Ishikawa (cell line): ENCODE data around the gene BICC1.
A peak's percentile ranks its signal among the peaks of the same experiment; 100 is the strongest.

ENCODE experiments used
- CEBPB ChIP-seq: IDR thresholded peaks from 2 replicates; pipeline ENCODE4 v1.6.1; 2012
- CREB1 ChIP-seq: IDR thresholded peaks from 2 replicates; pipeline ENCODE4 v1.6.1; 2012; ENCODE audit warnings: low read depth
- EGR1 ChIP-seq: IDR thresholded peaks from 2 replicates; pipeline ENCODE4 v1.6.1; 2012
- EP300 ChIP-seq: IDR thresholded peaks from 2 replicates; pipeline ENCODE4 v1.6.1; 2012; ENCODE audit warnings: borderline replicate concordance
- FOXM1 ChIP-seq: IDR thresholded peaks from 2 replicates; pipeline ENCODE4 v1.6.1; 2012; ENCODE audit warnings: low read depth, borderline replicate concordance
- NFIC ChIP-seq: IDR thresholded peaks from 2 replicates; pipeline ENCODE4 v1.6.1; 2012
- RAD21 ChIP-seq: IDR thresholded peaks from 2 replicates; pipeline ENCODE4 v1.6.1; 2012; ENCODE audit warnings: low read depth
- TAF1 ChIP-seq: IDR thresholded peaks from 2 replicates; pipeline ENCODE4 v1.6.1; 2012; ENCODE audit warnings: low read depth, mild to moderate bottlenecking
- TCF12 ChIP-seq: IDR thresholded peaks from 2 replicates; pipeline ENCODE4 v1.6.1; 2012; ENCODE audit warnings: low read depth
- TEAD4 ChIP-seq: IDR thresholded peaks from 2 replicates; pipeline ENCODE4 v1.6.1; 2012
- YY1 ChIP-seq: IDR thresholded peaks from 2 replicates; pipeline ENCODE4 v1.6.1; 2012; ENCODE audit warnings: low read depth
- ZBTB7A ChIP-seq: IDR thresholded peaks from 2 replicates; pipeline ENCODE4 v1.6.1; 2012; ENCODE audit warnings: low read depth
- TF ChIP-seq, protein P1 (sequence below): IDR thresholded peaks from 2 replicates; pipeline ENCODE4 v1.6.1; 2012
- TF ChIP-seq, protein P2 (sequence below): IDR thresholded peaks from 2 replicates; pipeline ENCODE4 v1.6.1; 2012; ENCODE audit warnings: low read depth, mild to moderate bottlenecking
- TF ChIP-seq, protein P3 (sequence below): IDR thresholded peaks from 2 replicates; pipeline ENCODE4 v1.6.1; 2012

BICC1 gene

DNA sequence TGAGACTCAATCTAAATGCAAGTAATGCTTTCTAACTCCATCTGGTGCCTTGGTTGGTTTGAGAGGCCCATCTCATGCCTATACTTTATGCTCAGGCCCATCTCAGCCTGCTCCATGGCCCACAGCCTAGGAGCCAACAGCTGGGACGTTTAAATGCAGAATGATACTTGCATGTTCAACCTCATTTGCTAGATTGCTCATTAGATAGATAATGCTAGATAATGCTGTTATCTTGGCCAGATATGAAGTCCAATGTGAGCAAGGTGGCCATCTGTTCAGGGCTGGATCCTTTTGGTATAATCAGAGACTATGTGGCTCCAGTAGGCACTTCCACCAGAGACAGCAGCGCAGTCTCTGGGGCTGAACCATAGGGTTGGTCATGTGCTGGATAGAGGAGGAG is 342.1 kb downstream of the BICC1 start:
- TF ChIP-seq EP300 (no peak), ZBTB7A (no peak), TCF12 (no peak), TAF1 (no peak), FOXM1 (no peak), RAD21 (no peak), YY1 (no peak), NFIC (no peak), CEBPB (no peak)
- TF ChIP-seq, protein P1, sequence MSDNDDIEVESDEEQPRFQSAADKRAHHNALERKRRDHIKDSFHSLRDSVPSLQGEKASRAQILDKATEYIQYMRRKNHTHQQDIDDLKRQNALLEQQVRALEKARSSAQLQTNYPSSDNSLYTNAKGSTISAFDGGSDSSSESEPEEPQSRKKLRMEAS, result no peak
- TF ChIP-seq, protein P2, sequence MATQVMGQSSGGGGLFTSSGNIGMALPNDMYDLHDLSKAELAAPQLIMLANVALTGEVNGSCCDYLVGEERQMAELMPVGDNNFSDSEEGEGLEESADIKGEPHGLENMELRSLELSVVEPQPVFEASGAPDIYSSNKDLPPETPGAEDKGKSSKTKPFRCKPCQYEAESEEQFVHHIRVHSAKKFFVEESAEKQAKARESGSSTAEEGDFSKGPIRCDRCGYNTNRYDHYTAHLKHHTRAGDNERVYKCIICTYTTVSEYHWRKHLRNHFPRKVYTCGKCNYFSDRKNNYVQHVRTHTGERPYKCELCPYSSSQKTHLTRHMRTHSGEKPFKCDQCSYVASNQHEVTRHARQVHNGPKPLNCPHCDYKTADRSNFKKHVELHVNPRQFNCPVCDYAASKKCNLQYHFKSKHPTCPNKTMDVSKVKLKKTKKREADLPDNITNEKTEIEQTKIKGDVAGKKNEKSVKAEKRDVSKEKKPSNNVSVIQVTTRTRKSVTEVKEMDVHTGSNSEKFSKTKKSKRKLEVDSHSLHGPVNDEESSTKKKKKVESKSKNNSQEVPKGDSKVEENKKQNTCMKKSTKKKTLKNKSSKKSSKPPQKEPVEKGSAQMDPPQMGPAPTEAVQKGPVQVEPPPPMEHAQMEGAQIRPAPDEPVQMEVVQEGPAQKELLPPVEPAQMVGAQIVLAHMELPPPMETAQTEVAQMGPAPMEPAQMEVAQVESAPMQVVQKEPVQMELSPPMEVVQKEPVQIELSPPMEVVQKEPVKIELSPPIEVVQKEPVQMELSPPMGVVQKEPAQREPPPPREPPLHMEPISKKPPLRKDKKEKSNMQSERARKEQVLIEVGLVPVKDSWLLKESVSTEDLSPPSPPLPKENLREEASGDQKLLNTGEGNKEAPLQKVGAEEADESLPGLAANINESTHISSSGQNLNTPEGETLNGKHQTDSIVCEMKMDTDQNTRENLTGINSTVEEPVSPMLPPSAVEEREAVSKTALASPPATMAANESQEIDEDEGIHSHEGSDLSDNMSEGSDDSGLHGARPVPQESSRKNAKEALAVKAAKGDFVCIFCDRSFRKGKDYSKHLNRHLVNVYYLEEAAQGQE, result no peak
- TF ChIP-seq, protein P3, sequence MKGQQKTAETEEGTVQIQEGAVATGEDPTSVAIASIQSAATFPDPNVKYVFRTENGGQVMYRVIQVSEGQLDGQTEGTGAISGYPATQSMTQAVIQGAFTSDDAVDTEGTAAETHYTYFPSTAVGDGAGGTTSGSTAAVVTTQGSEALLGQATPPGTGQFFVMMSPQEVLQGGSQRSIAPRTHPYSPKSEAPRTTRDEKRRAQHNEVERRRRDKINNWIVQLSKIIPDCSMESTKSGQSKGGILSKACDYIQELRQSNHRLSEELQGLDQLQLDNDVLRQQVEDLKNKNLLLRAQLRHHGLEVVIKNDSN, result no peak

DNA sequence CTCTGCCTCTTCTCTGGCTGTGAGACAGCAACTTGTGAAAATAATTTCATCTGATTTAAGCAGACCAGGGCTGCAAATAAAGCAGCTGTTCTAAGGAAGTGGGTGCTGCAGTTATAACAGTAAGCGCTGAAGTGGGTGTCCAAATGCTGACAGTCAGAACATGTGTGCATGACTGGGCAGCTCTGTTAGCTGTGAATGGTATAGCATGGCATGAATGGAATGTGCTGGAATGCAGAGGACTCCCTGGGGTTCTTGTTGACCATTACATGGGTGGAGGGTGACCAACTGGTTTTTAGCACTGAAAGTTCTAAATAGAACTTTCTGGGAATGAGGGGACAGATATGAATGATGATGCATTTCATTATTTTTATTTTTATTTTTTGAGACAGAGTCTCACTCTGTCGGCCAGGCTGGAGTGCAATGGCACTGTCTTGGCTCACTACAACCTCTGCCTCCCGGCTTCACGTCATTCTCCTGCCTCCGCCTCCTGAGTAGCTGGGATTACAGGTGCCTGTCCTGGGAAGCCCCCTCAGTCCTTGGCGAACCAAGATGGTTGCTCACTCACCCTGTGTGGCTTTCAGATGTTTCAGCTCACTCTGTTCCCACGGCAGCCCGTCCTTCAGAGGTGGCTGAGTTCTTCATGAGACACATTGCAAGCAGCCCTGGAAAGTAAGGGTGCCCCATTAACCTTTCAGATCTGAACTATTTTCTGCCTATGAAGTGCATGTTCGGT is 344.0 kb downstream of the BICC1 start:
- peak; percentile 100 for TF ChIP-seq TEAD4
- no peak for TF ChIP-seq CREB1
- peak; percentile 82; the same call in 1 of the 2 replicates for TF ChIP-seq EP300
- no peak for TF ChIP-seq YY1
- TF ChIP-seq, protein P3, result no peak
- peak; percentile 85 for TF ChIP-seq NFIC
- peak; percentile 87 for TF ChIP-seq TCF12
- TF ChIP-seq, protein P1, result peak; percentile 80

DNA sequence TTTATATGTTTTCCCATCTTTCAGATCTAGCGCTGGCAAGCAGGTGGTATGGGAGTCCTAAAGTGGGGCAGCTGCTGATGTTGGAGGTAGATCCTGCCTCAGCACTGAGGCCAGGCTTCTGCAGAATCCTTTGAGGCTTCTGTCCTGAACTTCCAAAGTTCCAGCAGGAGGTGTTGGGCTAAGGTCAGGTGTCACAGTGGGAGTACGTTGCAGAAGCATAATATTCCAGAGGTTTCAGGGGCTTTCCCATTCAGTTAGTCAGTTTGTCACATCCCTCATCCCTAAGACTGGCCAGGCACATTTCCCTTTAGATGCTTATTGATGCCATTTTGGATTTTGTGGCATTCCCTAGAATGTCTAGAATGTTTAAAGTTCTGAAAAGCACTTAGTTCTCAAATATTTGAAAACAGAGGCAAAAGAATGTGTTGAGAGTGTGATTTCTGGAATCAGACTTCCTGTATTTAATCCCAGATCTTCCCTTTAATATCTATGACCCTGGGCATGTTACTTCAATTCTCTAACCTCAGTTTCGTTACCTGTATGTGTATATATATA is 344.7 kb downstream of the BICC1 start:
- TF ChIP-seq, protein P2, result no peak
- TF ChIP-seq EGR1, result no peak
- TF ChIP-seq YY1, result no peak
- no peak for TF ChIP-seq TAF1
- no peak for TF ChIP-seq TCF12
- TF ChIP-seq EP300, result no peak
- TF ChIP-seq, protein P1, result no peak
- TF ChIP-seq NFIC, result no peak
- no peak for TF ChIP-seq CREB1
- no peak for TF ChIP-seq CEBPB
- TF ChIP-seq FOXM1, result no peak
- TF ChIP-seq, protein P3, result no peak
- no peak for TF ChIP-seq RAD21
- TF ChIP-seq ZBTB7A, result no peak
- TF ChIP-seq TEAD4, result no peak

DNA sequence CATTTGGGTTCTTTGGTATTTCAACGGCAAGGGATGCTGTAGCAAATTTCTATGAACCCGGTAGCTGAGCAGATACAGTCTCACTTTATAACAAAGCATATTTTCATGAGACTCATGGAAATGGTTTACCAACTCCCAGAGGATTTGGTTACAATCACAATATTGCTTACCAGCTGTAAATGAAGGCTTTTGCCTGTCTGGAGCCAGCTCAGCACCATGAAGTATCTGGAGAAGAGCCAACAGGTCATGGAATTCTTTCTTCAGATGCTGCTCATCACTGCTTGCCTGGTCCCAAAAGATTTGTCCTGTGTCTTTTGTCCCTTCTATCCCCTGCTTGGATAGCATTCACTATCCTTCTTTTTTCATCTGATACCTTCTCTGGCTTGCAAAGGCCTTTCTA is 346.9 kb downstream of the BICC1 start:
- TF ChIP-seq NFIC (no peak), YY1 (no peak)

DNA sequence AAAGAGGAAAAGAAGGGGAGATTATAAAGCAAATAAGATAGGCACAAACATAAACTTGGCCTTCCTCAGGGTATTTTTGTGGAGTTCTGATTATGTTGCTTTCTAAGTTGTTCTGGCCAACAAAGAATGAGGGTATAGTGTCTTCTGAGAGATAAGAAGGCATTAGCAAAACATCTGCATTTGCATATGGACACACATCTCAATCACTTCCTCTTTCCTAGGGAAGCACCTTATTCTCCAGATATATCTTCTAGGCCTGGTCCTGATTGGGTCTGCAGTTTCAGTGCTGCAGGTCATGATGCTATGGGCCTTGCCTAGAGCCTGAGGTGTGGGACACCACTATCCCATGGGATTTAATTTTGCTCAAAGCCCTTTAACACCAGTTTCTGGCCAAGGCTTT is 355.0 kb downstream of the BICC1 start:
- no peak for TF ChIP-seq EP300
- TF ChIP-seq NFIC, result no peak
